Measurements from ENCODE around the gene BCL11B. TPM values are rescaled to one million over a fixed set of nuclear protein-coding genes. Genes with fewer than 3 reads are reported as not detected.

The BCL11B gene
- total and polyA plus RNA-seq, 4 donors, result 0.20 to 2.3 (median 0.66) TPM

- H3K27me3 ChIP-seq (ENCODE audit: control insufficient read depth in 3 of 3, insufficient read depth in 3 of 3, low read length in 2 of 3), result no peaks in the 10 kb centered on the region
- no peaks in the 10 kb centered on the region for H3K36me3 ChIP-seq (ENCODE audit: control insufficient read depth in 4 of 4, insufficient read depth in 4 of 4, low read length in 4 of 4)
- no peak overlapping the region for H3K4me3 ChIP-seq
- no peak for ATAC-seq (ENCODE audit: insufficient read depth, low FRiP score)
- WGBS, 2 donors, result 63 to 68% methylated on average over 4 of the region's 4 CpGs
- no peak overlapping the region for H3K27ac ChIP-seq (ENCODE audit: low read depth in 1 of 2, low read length in 1 of 2)
- no peak for TF ChIP-seq CTCF (IDR thresholded peaks at IDR 0.05; ENCODE audit: control extremely low read depth, extremely low read depth)
- peaks cover 0 to 3% (median 0%) of the 10 kb centered on the region in 4 donors for H3K9me3 ChIP-seq (ENCODE audit: control insufficient read depth in 4 of 4, insufficient read depth in 3 of 4, low read length in 3 of 4)
- peaks cover 0 to 5% (median 0%) of the 10 kb centered on the region in 5 donors for H3K4me1 ChIP-seq (ENCODE audit: control insufficient read depth in 5 of 5, insufficient read depth in 5 of 5, low read length in 5 of 5)
- no peak overlapping the region for H3K9ac ChIP-seq (ENCODE audit: insufficient read depth in 1 of 2, low read length in 2 of 2)
- no peak for DNase-seq
Measured at GRCh38 chr14:99207456-99207855, 64.5 kb downstream of the BCL11B start.

GRCh38 chr14:99206090-99206489 is 65.9 kb downstream of the BCL11B start:
- Histone ChIP-seq H3K36me3 (ENCODE audit: control insufficient read depth in 4 of 4, insufficient read depth in 4 of 4, low read length in 4 of 4) (no peaks in the 10 kb centered on the region), H3K9ac (ENCODE audit: insufficient read depth in 1 of 2, low read length in 2 of 2) (no peak overlapping the region), H3K27me3 (ENCODE audit: control insufficient read depth in 3 of 3, insufficient read depth in 3 of 3, low read length in 2 of 3) (no peaks in the 10 kb centered on the region), H3K4me1 (ENCODE audit: control insufficient read depth in 5 of 5, insufficient read depth in 5 of 5, low read length in 5 of 5) (peaks cover 0 to 5% (median 0%) of the 10 kb centered on the region in 5 donors), H3K27ac (ENCODE audit: low read depth in 1 of 2, low read length in 1 of 2) (no peak overlapping the region), H3K9me3 (ENCODE audit: control insufficient read depth in 4 of 4, insufficient read depth in 3 of 4, low read length in 3 of 4) (no peaks in the 10 kb centered on the region), H3K4me3 (no peak overlapping the region)
- 85 to 90% methylated on average over 4 of the region's 4 CpGs for WGBS, 2 donors
- TF ChIP-seq CTCF (IDR thresholded peaks at IDR 0.05; ENCODE audit: control extremely low read depth, extremely low read depth), result no peak
- no peak for ATAC-seq (ENCODE audit: insufficient read depth, low FRiP score)
- DNase-seq, result no peak

- TF ChIP-seq CTCF (IDR thresholded peaks at IDR 0.05; ENCODE audit: control extremely low read depth, extremely low read depth), result no peak
- WGBS, 2 donors, result 83 to 84% methylated on average over 17 of the region's 17 CpGs
Measured at GRCh38 chr14:99205086-99205688, 66.8 kb downstream of the BCL11B start.

GRCh38 chr14:99203801-99204200 is 68.2 kb downstream of the BCL11B start:
- 83 to 92% methylated on average over 8 of the region's 8 CpGs for WGBS, 2 donors
- no peak overlapping the region for H3K9ac ChIP-seq (ENCODE audit: insufficient read depth in 1 of 2, low read length in 2 of 2)
- ATAC-seq (ENCODE audit: insufficient read depth, low FRiP score) (no peak), DNase-seq (no peak)
- H3K36me3 ChIP-seq (ENCODE audit: control insufficient read depth in 4 of 4, insufficient read depth in 4 of 4, low read length in 4 of 4), result no peaks in the 10 kb centered on the region
- TF ChIP-seq CTCF (IDR thresholded peaks at IDR 0.05; ENCODE audit: control extremely low read depth, extremely low read depth), result no peak
- peaks cover 0 to 5% (median 0%) of the 10 kb centered on the region in 5 donors for H3K4me1 ChIP-seq (ENCODE audit: control insufficient read depth in 5 of 5, insufficient read depth in 5 of 5, low read length in 5 of 5)
- H3K27ac ChIP-seq (ENCODE audit: low read depth in 1 of 2, low read length in 1 of 2), result no peak overlapping the region
- H3K4me3 ChIP-seq, result no peak overlapping the region
- H3K9me3 ChIP-seq (ENCODE audit: control insufficient read depth in 4 of 4, insufficient read depth in 3 of 4, low read length in 3 of 4), result no peaks in the 10 kb centered on the region
- no peaks in the 10 kb centered on the region for H3K27me3 ChIP-seq (ENCODE audit: control insufficient read depth in 3 of 3, insufficient read depth in 3 of 3, low read length in 2 of 3)

More at GRCh38 chr14:99205086-99205688, 66.8 kb downstream of the BCL11B start:
- Histone ChIP-seq H3K4me1 (ENCODE audit: control insufficient read depth in 5 of 5, insufficient read depth in 5 of 5, low read length in 5 of 5) (peaks cover 0 to 5% (median 0%) of the 10 kb centered on the region in 5 donors), H3K36me3 (ENCODE audit: control insufficient read depth in 4 of 4, insufficient read depth in 4 of 4, low read length in 4 of 4) (no peaks in the 10 kb centered on the region), H3K4me3 (no peak overlapping the region), H3K27me3 (ENCODE audit: control insufficient read depth in 3 of 3, insufficient read depth in 3 of 3, low read length in 2 of 3) (no peaks in the 10 kb centered on the region), H3K9me3 (ENCODE audit: control insufficient read depth in 4 of 4, insufficient read depth in 3 of 4, low read length in 3 of 4) (no peaks in the 10 kb centered on the region), H3K27ac (ENCODE audit: low read depth in 1 of 2, low read length in 1 of 2) (no peak overlapping the region), H3K9ac (ENCODE audit: insufficient read depth in 1 of 2, low read length in 2 of 2) (no peak overlapping the region)
- ATAC-seq (ENCODE audit: insufficient read depth, low FRiP score), result no peak
- no peak for DNase-seq

Data from lung (tissue), 12 donors.